WI38 (cell line): ENCODE measurements around the gene KLK8.

Experiments
- H3K4me3 ChIP-seq: 2 replicates; pipeline ENCODE4 v1.5.1; 2011; ENCODE audit warnings: low read depth, mild to moderate bottlenecking, control low read depth, low read length
- TF ChIP-seq, protein P1 (sequence below): IDR thresholded peaks from 2 replicates; pipeline ENCODE4 v1.5.1; 2012; ENCODE audit warnings: low read depth, mild to moderate bottlenecking, control low read depth, low read length

Gene KLK8

DNA sequence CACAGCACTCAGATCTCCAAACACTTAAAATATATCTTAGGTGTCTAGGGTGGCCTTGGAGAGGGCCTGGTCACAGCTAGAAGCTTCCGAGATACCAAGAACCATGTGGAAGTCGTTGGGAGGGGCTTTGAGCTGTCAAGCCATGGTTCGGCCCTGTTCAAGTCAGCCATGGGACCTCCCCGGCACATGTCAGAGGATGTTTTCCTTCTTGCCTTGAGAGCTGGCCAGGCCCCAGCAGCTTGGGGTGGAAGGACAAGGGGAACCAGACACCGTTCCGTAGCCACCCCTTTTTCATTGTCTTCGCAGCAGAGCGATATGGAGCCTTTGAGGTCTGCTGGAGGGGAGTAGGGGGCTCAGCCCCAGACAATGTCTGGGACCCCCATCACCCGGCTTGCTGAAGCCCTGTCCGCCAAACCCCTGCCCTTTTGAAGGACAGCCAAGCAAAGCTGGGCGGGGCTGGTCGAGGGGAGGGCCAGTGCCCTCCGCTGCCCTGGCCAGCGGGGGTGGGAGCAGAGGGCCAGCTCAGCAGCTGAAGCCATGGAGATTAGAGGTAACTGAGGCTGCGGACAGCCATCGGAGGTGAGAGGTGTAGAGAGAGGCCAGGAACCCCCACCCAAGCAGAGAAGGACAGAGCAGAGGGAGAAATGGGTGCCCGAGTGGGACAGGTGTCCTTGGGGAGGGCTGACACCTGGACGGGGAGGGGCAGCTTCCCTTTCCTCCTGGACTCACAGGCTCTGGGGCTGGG lies 24.6 kb upstream of the KLK8 start:
- no peak overlapping the region for H3K4me3 ChIP-seq
- TF ChIP-seq, protein P1, sequence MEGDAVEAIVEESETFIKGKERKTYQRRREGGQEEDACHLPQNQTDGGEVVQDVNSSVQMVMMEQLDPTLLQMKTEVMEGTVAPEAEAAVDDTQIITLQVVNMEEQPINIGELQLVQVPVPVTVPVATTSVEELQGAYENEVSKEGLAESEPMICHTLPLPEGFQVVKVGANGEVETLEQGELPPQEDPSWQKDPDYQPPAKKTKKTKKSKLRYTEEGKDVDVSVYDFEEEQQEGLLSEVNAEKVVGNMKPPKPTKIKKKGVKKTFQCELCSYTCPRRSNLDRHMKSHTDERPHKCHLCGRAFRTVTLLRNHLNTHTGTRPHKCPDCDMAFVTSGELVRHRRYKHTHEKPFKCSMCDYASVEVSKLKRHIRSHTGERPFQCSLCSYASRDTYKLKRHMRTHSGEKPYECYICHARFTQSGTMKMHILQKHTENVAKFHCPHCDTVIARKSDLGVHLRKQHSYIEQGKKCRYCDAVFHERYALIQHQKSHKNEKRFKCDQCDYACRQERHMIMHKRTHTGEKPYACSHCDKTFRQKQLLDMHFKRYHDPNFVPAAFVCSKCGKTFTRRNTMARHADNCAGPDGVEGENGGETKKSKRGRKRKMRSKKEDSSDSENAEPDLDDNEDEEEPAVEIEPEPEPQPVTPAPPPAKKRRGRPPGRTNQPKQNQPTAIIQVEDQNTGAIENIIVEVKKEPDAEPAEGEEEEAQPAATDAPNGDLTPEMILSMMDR: no peak

DNA sequence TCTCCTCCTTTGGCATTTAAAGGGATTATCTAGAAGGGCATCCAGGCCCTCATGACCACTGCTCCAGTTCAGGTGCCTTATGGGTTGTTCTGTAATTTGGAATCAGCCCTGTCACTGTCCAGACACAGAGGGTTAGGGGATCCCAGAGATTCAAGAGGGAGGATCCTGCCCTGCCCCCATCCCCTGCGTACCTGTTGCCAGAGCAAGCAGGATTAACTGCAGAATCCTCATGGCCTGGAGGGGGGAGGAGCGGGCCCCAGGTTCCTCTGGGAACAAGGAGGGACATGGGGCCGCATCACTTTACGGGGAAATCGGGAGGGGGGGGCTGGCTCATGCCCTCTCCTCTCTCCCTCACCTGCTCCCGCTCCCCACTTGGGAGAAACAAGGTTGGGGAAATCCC lies 24.0 kb upstream of the KLK8 start:
- TF ChIP-seq, protein P1: no peak
- H3K4me3 ChIP-seq: no peak overlapping the region

DNA sequence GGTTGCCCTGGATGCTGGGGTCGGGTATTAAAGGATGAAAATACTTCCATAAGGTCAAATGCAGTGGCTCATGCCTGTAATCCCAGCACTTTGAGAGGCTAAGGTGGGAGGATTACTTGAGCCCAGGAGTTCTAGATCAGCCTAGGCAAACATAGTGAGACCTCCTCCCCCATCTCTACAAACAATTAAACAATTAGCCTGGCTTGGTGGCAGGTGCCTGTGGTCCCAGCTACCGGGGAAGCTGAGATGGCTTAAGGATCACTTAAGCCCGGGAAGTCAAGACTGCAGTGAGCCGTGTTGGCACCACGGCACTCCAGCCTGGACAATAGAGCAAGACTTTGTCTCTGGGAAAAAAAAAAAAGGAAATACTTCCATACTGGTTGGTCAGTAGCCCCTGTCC lies 23.5 kb upstream of the KLK8 start:
- TF ChIP-seq, protein P1: no peak

DNA sequence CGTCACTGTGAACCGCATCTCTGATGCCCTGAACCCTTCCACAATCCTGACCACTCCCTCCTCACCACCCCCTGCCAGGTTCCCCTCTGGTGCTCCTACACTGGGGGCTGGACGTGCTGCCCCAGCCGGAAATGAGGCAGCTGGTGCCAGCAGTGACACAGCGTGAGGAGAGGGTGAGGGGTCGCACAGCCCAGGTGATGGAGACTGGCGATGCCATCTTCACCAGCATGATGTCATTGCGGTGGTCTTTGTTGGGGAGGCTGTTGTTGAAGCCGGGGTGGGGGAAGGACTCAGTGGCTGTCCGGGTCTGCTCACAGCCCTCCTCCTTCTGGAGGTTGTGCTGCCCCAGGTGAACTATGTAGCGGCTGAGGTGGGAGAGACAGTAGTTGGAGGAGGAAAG lies 22.5 kb upstream of the KLK8 start:
- no peak overlapping the region for H3K4me3 ChIP-seq
- TF ChIP-seq, protein P1: no peak

More for the DNA sequence above, 23.5 kb upstream of the KLK8 start:
- no peak overlapping the region for H3K4me3 ChIP-seq

DNA sequence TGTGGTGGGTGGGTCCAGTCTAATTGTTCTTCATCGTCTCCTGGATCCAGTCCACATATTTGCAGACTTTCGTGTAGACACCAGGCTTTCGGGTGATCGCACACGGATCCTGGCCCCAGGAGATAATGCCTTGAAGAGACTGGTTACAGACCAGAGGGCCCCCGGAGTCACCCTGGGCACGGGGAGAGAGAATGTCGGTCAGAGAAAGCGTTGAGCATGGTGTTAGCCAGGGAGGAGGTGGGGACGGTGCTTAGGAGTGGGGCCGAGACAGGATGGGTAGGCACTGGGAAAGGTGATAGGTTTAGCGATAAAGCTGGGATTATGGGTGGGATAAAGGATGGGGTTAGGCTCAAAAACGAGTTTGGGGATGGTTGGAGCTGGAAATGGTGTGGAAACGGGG lies 21.1 kb upstream of the KLK8 start:
- TF ChIP-seq, protein P1: no peak
- no peak overlapping the region for H3K4me3 ChIP-seq

DNA sequence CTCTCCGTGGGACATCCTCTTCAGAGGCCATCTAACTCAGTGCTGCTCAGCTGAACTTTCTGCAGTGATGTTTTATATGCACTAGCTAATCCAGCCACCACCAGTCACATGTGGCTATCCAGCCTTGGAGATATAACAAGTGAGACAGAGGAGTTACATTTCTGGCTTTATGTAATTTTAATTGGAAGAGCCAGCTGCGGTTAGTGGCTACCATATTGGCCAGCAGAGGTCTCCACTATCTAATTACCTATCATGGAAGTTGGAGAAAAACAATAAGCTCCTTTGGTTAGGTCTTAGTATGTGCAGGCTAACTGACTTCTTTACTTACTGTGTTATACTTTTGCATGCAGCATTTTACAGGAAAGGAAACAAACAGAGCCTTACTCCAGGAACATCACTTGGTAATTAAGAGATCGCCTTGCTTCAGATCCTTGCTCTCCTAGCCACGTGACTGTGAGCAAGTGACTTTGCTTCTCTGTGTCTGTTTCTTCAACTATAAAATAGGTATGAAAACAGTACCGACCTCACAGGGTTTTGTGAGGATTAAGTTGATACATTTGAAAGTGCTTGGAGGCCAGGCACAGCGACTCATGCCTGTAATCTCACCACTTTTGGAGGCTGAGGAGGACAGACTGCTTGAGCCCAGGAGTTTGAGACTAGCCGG lies 19.7 kb upstream of the KLK8 start:
- TF ChIP-seq, protein P1: peak; percentile 63
- H3K4me3 ChIP-seq: no peak overlapping the region

DNA sequence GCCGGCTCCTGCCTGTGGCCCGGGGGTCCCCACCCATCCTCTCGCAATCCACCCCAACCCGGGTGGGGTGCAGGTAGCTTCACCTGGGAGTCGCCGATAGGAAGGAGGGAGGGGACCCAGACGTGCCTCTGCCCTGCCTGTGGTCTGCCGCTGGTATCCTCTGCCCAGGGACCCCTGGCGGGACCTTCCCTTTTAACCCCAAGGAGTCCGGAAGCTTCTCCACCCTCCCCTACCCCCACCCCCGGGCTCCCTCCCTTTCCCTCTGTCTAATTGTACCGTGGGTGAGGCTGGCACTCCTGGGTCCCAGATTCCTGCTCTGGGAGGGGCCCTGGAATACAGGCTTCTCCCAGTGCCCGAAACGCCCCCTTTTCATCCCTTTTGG lies 18.1 kb upstream of the KLK8 start, which contains the start of gene KLK10:
Gene KLK10 (minus strand): TSS at position 166 of the 382 bp plus-strand sequence. CDS start 579 bp downstream, outside the sequence.
- TF ChIP-seq, protein P1: no peak
- no peak within 1 kb of the TSS for H3K4me3 ChIP-seq
